ENCODE results near the gene C9orf78.

Gene C9orf78

GRCh38 chr9:129867136-129868022, 32.3 kb upstream of the C9orf78 start:
- peak; percentile 33 for DNase-seq

DNA sequence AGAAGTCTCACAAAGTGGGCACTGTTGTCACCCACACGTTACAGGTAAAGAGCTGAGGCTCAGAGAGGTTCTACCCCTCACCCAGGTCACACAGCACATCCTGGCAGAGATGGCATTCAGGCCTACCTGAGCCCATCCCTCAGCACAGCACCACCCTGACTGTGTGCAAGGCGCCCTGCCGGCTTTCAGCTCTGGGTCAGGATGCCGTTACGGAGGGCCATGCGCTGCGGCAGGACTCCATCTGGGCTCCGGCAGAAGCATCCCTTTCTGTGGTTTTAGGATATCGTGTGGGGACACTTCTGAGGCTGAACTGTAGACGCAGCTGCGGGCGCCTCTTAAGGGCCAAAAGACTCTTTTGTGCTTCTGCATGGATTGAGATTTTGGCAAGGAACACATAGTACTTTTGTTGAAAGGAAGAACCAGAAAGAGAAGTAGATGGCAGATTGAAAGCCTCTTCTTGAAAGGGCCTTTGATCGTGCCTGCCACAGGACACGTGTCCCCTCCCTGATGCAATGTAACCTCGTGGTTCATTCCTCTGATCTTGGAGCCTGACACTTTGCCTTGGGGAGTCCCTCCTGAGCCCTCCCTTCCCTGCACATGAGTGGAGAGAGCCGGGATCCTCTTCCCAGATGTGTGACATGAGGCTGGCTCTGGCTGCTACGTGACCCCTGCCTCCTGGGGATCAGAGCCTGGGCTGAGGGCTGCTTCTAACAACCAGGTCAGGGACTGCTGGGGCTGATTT, 31.5 kb upstream of the C9orf78 start:
- peak; percentile 71 for DNase-seq

DNA sequence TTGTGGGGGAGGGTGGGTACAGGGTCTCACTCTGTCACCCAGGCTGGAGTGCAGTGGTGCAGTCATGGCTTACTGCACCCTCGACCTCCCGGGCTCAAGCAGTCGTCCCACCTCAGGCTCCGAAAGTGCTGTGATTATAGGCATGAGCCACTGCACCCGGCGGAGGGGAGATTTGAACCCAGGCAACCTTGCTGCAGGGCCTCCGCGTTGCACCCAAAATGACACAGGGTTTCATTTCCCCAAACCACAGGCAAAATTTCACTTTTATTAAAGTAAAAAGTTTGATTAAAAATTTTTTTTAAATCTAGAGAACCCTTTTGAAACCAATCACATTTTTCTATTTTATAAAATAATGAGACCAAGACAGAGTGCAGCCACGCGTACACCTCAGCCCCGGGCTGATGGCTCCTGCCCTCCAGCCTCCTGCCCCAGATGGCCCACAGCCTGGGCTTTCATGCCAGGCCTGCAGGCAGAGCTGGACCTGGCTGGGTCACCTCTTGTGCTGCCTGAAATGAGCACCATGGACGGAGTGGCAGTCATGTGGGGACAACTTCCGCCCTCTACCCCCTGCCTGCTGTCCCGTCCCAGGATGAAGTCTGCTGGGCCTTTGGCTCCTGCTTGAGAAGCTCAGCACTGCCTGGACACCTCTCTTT, 30.7 kb upstream of the C9orf78 start:
- DNase-seq = no peak

GRCh38 chr9:129864991-129865647, 30.0 kb upstream of the C9orf78 start:
- no peak for DNase-seq

GRCh38 chr9:129863059-129863690, 28.1 kb upstream of the C9orf78 start:
- peak; percentile 84 for DNase-seq

DNA sequence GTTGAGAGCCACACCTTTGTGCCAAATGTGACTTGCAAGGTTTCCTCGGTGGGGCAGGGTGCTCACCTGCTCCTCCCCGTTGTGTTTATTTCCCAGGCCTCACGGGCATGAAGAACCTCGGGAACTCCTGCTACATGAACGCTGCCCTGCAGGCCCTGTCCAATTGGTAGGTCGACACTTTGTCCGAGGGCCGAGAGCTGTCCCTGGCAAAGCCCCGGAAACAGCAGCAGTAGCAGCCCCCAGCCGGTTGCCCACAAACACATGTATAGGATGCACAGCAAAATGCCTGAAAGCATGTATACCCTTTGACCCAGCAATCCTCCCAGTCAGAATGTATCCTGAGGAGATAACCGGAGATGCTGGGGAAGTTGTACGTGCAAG, 26.4 kb upstream of the C9orf78 start:
- no peak for DNase-seq

- DNase-seq = no peak
These were observed 25.8 kb upstream of the C9orf78 start for GRCh38 chr9:129860653-129861446.

GRCh38 chr9:129858167-129858962, 23.3 kb upstream of the C9orf78 start:
- no peak for DNase-seq

GRCh38 chr9:129857207-129857606, 22.1 kb upstream of the C9orf78 start:
- DNase-seq = no peak

- peak; percentile 63 for DNase-seq
These were observed 19.6 kb upstream of the C9orf78 start for GRCh38 chr9:129854588-129855110.

- no peak for DNase-seq
These were observed 18.5 kb upstream of the C9orf78 start for GRCh38 chr9:129853614-129854013.

- no peak for DNase-seq
These were observed 17.5 kb upstream of the C9orf78 start for GRCh38 chr9:129852579-129852978.

DNA sequence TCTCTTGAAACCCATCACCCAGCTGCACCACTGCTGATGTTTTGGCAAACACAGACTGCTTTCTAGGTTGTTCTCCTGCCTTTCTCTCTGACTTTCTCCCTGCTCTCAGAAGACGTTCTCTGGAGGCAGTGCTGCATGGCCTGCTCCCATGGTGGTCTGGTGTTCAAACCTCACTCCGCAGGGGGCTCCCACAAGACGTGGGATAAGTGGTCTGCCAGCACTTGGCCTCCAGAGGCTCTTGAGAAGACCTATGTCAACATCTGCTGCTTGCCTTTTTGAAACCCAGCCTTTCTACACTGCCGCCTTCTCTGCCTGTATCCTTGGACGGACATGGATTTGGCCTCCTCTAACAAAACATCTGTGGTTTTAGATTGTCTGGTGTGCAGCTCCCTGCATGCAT, 16.7 kb upstream of the C9orf78 start:
- DNase-seq = no peak

GRCh38 chr9:129850821-129851550, 15.9 kb upstream of the C9orf78 start:
- DNase-seq = no peak

GRCh38 chr9:129849901-129850300, 14.8 kb upstream of the C9orf78 start:
- no peak for DNase-seq

- DNase-seq = no peak
These were observed 13.8 kb upstream of the C9orf78 start for GRCh38 chr9:129848712-129849441.

DNA sequence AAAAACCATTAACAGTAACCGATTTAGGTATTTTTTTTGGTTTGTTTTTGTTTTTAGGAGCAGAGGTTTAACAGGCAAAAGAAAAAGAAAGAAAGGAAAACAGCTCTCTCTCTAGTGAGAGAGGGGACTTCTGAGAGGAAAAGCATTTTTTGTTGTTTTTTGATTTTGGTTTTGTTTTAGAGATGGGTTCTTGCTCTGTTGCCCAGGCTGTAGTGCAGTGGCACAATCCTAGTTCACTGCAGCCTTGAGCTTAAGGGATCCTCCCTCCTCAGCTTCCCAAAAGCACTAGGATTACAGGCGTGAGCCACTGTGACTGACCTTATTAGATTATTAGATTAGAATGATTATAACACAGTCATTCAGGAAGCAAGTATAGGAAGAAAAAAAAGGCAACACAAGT, 10.3 kb upstream of the C9orf78 start:
- DNase-seq = no peak

DNA sequence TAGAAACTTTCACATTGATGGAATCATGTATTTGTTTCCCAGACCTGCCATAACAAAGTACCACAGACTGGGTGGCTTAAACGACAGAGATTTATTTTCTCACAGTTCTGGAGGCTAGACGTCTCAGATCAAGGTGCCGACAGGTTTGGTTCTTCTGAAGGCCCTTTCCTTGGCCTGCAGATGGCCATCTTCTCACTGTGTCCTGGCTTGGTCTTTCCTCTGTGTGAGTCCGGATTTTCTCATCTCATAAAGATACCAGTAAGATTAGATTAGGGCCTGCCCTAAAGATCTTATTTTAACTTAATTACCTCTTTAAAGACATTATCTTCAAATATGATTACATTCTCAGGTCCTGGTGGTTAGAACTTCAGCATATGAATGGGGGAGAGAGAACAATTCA, 6.0 kb upstream of the C9orf78 start:
- no peak for DNase-seq

- peak; percentile 59 for DNase-seq
These were observed 5.0 kb upstream of the C9orf78 start for GRCh38 chr9:129840034-129840433.
